Left hindlimb (tissue), 1 donor: Measurements from ENCODE around the gene PPP1R18.
"Not testable (repeated sequence)": the region's sequence is repeated elsewhere in the genome, so short reads cannot be mapped to it uniquely, and the experiment has no call there.

Experiments used
- DNase-seq: peaks from one replicate; pipeline ENCODE4 v3.0.0-alpha.2; 2018

The PPP1R18 gene

DNA sequence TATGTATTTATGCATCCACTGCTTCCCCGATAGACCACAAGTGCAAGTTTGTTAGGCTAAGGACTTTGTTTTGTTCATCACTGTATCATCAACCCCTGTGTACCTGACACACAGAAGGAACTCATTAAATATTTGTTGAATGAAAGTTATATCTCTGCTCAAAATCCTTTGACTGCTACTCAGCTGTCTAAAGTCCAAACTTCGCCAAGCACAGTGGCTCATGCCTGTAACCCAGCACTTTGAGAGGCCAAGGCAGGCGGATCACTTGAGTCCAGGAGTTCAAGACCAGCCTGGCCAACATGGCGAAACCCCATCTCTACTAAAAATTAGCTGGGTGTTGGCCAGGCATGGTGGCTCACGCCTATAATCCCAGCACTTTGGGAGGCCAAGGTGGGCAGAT, 28.5 kb downstream of the PPP1R18 start:
- not testable (repeated sequence) for DNase-seq

DNA sequence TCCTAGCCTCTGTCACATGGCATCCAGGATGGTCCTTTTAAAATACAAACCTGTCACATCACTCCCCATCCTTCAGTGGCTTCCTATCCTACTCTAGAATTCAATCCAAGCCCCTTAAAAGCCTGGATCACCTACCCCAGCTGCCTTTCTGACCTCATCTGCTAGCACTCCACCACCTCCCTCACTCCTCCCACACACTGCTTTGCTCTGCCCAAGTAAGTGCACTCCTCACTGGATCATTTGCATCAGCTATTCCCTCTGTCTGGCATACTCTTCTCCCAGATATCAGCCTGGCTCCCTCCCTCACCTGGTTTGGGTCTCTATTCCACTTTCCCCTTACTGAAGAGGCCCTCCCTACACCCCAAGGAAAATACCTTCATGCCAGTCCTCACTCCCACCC, 29.0 kb downstream of the PPP1R18 start:
- no peak for DNase-seq

DNA sequence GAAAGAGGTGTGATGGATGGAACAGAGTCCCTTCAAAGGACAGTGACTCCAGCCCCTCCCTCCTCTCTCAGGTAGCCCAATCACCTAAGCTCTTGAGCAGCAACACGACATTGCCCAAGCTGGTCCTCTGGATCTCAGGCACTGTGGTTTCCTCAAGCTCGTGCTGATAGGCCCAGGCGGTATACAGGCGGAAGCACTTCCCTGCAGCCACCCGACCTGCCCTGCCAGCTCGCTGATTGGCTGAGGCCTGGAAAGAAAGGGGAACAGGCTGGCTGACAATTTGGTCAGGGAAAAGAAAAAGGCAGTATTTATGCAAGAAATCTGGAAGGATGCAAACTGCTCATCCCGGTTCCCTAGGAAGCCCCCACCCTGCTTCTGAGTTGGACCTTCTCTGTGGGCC, 29.9 kb downstream of the PPP1R18 start:
- DNase-seq, result no peak

DNA sequence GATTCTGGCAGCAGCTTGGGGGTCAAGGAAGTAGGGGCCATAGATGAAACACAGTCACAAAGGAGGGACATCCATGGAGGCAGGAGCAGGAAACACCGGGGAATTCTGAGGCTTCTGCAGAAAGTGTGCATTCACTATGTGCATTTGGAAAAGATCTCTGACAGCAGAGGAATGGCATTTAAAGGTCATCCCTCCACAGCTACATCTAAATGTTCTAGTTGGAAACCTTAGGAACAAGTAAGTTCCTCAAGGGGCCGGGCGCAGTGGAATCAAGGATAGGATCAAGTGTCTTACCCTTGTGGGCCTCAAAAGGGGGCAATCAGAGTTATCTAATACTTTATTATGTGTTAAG, 30.7 kb downstream of the PPP1R18 start:
- DNase-seq, result no peak

DNA sequence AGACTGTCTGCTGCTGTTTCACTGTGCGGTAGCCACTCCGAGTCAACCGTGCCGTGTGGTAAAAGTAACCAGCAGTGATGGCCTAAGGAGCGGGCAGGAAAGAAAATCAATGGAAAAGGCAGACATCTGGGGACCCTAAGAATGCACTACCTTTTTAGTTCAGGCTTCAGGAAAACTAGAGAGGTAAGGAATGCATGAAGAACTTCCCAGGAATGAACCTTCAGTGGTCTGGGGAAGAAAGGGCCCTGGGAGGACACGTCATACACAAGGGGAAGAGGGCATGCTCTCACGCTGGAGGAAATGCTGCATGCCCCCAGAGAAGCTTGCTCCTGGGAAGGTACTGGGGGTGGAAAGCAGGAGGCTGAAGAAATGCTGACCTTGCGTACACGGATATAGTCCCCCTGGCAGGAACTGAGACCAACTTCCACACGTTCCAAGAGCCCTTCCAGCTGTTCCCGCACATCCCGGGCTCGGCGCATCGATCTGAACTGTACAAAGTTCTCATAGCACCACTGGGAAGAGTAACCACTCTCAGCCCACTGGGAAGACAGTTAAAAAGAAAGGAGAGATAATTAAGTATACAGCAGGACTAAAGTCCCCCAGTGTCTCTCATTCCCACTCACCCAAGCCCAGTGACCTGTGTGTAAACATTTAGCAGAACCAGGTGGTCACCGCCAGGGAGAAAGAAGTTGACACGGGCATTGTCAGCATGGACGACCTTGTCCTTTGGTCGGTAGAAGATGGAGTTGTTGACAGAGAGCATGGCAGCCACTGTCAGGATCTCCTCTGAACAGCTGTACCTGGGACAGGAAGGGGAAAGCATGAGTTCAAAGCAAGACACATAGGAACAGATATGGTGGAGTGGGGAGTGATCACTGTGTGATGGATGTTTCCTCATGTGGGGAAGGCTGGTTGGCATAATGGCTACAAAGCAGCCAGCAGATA, 31.4 kb downstream of the PPP1R18 start:
- DNase-seq, result no peak

DNA sequence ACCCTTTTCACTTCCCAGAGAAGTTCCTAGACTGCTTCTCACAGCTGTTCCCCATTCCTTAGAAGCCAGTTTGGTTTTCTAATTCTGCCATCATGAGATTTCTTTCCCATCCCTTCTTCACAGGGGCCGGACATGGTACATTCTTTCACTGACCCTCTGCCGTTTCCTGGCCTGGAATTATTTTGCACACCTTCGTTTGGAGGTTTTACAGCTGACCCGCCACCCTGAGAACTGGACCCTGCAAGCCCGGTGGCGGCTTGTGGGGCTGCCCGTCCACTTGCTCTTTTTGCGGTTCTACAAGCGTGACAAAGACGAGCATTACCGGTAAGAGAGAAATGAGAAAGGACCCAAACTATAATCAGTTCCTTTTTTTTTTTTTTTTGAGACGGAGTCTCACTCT, 35.3 kb downstream of the PPP1R18 start:
- no peak for DNase-seq

DNA sequence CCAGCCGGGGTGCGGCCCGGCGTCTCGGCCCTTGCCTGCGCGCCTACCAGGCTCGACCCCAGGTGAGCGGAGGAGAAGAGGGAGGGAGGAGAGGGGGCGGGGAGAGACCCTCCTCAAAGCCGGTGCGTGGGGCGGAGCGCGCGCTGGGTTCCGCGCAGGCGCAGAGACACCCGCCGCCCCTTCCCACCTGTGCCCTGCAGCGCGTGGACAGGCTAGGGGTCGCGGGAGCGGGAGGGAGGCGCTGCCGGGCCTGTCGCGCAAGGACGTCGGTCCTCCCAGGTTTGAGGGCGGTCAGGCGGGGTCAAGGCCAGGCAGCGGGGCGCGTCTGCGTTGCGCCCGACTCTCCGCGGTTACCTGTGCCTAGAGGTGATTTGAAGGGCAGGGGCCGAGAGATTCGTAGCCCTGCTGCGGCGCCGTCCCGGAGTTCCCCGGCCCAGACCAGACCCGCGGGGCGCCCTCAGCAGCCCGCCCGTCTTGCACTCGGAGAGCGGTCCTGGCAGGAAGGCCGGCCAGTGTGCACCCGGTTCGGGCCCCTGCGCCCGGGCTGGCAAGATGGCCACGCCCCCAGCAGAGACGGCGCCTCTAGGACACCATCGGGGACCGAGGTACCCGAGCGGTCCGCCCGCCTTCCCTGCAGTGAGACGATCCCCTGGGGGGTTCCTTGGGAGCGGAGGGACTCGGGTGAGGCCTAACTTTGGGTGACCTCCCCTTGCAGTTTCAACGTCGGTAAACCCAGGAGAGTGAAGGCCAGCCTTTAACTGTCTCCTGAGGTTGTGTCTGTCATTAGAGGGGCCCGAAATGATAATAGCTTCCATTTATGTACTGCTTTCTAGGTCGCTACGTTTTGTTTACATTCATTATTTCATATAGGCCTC, 39.0 kb downstream of the PPP1R18 start:
- DNase-seq, result peak; percentile 73

DNA sequence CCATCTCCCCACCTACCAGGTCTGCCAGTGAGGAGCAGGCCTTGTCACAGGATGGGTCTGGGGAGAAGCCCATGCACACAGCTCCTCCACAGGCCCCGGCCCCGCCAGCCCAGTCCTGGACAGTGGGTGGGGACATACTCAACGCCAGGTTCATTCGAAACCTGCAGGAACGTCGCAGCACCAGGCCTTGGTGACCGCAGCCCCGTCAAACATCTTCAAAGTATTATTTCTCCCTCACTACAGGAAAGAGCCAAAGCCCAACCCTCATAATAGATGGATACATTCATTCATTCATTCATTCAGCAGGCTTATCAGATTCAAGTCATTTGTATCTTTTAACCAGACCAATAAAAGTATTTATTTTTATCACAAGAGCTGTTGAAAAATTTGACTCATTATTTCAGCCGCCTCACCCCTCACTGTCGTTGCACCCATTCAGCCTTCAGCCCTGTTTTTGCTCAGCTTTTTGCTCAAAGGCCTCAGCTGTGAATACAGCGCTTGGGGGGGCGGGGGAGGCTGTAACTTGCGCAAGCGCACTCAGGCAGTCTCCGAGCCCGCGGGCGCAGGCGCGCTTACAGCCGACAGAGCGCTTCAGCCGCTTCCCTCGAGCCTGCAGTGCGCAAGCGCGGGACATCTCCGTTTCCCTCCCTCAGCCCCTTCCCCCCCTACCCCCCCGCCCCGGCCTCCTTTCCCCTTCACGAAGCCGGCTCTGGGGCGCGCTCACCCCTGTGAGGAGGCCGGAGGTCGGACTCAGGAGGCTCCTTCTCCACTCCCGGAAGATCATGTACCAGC, 39.8 kb downstream of the PPP1R18 start, which contains the start of gene C6orf136:
Gene C6orf136, plus strand, starts transcription at position 684 of the 792 bp plus-strand sequence. Its CDS starts 99 bp downstream, at position 783.
- DNase-seq, result peak; percentile 95

DNA sequence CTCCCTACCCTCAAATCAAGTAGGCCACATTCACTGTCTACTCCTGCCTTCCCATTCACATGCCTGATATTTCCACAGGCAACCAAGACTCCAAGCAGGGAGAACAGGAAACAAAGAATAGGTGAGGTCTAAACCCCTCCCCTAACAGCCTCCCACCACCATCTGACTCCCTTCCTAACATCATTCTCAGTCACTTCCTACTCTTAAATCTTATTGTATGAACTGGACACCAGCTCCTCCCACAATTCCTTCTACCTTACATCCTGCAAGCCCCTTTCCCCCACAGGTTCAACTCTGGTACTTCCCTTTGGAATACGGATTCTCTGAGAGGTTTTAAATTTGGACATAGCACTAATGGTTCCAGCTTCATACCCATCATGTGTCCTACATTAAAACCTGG, 40.5 kb downstream of the PPP1R18 start:
- no peak for DNase-seq

DNA sequence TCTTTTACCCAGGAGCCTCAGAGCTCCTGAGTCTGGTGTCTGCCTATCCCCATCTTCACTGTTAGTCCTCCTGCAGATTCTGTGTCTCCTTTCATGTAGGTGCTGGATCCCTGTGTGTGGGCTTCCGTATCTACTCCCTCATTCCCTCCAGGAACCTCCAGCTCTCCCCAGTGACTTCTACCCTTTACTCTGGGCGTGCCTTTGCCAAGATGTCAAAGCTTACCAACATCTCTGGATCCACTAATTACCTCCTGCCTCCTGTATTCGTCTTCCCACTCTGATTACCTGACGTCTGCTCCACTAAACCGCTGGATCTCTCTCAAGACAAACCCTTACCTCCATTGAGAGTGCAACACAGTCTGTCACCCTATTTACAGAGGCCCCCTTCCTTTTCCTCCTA, 41.7 kb downstream of the PPP1R18 start:
- DNase-seq, result no peak

DNA sequence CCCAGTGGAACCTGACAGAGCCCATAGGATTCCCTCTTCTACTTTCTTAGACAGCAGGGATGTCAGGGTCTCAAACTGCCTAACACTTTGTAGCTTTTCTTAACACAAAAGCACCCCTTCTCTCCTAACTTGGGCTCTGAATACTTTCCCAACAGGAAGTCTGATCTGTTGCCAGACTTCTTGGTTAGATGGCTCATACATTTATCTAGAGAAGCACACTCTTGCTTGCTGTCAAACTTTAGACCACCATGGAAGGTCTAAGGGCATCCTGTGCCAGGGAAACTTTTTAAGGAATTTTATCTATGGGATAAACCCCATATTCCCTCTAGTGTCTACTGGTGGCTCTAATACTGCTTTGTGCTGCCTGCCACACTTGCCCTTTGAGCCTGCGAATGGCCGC, 42.8 kb downstream of the PPP1R18 start:
- DNase-seq, result no peak

DNA sequence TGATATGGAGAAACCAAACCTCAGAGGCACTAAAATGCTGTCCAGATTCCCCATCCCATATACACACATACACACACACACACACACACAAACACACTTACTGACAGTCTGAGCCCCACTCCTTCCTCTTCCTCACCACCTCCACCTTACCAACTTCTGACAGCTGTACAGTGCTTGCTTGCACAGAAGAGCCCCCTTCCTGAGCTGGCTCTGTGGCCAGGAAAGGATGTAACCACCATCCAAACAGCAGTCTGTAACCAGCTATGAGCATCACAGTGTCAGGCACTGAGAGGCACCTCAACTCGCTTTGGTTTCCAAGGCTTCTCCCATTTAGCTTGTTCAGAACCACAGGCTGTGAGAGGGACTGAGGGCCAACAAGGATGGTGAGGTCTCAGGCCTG, 45.4 kb downstream of the PPP1R18 start:
- no peak for DNase-seq

DNA sequence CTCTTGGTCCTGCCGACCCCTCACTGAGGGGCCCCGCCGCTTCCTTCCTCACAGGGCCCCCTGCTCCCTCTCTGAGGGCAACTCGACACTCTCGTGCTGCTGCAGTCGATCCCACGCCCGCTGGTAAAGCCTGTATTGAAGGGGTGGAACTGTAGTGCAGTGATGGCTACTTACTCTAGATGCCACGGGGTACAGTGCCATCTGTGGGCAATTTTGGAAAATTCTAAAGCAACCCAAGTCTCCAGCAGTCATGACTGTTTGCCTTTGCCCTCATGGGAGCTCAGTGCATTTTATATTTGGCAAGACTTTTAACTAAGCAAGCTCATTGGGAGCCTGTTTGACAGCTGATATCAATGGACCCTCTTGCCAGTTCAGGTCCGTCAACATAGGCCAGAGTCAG, 46.0 kb downstream of the PPP1R18 start:
- DNase-seq, result no peak

DNA sequence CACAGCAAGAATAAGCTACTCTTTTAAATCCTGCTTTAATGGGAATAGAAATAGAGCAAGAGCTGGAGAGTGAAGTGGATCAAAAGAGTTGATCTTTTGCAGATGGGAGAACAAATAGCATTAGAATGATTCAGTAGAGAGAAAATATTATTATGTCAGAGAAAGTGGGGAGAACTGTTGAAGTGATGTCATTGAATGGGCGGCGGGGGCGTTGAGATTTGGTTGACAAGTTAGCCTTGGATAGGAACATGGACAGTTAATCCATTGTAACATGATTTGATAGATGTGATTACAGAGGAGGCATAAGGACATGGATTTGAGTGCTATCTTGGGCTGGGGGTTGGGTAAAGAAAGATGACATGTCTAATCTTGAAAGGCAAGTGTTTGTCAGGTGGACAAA, 50.6 kb downstream of the PPP1R18 start:
- no peak for DNase-seq

DNA sequence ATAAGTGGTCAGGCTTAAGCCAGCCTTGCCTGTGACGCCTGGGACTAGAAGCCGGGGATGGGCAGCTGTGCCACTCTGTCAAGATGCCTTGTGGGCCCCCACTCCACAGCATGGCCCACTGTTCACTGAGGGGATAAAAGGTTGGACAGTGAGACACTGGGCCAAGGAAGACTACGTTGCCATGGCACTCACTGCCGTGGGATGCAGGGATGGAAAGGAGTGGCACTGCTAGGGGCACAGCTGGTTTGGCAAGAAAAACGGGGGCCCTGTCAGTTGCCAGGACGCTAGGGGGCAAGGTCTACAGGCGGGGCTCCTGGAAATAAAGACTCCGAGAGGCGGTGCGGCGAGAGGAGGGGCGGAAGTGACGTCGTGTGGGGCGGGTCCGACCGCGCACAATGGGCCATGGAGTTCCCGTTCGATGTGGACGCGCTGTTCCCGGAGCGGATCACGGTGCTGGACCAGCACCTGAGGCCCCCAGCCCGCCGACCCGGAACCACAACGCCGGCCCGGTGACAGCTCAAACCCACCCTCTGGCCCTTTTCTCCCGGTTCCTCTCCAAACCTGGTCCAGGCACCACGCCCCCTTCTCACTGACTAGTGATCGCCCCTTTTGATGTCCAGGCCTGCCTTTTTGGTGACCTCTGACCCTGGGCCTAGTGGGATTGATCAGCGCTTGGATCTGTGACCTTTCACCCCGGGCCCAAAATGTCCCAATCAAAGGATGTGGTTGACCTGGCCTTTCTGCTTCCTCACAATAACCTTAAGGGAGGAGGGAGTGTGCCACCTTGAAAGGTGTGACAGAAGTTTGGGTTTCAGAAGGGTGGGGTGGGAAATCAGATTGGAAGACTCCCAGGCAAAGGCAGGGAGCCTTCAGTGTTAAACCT, 59.7 kb downstream of the PPP1R18 start, which contains the start of gene ATAT1:
Gene ATAT1, plus strand, starts transcription at position 391 of the 883 bp plus-strand sequence.
- DNase-seq, result peak; percentile 93
